Testis (tissue), 2 donors: Measurements from ENCODE around the gene LY6G5C.

Experiments used
- CTCF ChIP-seq, 3 experiments: fragments of 450-650 bp in 2 of 3; fragments of 200-600 bp in 1 of 3; sonication (generic) in 1 of 3; IDR thresholded peaks; one replicate each; pipeline ENCODE4 v1.5.1; 2016 to 2019; ENCODE audit warnings: antibody characterized with exemption in 3 of 3, mild to moderate bottlenecking in 2 of 3, moderate library complexity in 1 of 3
- POLR2A ChIP-seq: fragments of 450-650 bp; IDR thresholded peaks from one replicate; pipeline ENCODE4 v1.6.1; 2017; ENCODE audit warnings: antibody characterized with exemption, mild to moderate bottlenecking, moderate library complexity

DNA sequence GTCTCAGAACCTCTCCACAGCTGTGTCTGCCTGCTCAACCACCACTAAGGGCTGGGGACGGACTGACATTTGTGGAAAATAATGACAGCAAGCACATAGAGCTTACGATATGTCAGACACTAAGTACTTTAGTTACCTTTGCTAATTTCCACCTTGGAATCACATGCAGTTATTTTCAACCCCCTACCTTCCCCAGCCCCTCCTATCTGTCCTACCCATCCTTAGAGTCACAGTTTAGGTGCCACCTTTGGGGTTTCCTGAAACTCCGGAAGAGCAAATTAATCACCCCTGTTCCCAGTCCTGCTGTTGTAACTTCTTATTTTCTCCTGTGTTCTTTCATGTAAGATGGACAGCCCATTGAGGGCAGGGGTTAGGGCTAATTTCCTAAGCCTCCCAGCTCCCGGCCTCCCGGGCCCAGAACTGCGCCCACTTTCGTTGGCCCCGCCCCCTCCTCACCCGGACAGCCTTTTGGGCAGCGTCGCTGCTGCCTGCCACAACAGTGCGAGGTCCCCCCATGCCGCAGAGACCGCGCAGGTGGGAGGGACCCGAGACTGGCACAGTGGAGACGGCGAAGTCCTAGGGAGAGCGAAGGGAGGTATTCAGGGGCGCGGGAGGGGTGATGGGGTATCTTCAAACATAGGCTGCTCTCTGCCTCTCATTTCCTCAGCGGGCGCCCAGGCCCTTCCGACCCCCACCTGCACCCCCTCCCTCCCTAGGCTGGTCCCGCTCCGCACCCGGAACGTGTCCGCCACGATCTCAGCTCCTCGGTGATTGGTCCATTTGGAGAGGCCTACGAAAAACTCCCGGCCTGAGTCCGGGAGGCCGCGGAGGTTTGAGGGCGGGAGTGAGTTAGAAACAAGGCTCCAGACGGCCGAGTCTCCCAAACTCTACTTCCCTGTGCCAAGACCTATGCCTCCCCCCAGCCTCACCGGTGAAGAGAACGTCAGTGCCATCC is 47.1 kb upstream of the LY6G5C start:
- no peak for TF ChIP-seq CTCF (IDR thresholded peaks at IDR 0.05)
- no peak for TF ChIP-seq POLR2A
